HG03460 (cell line): ENCODE measurements around the gene CDK13.

Source experiments
- ATAC-seq: cut with Tn5 transposase; IDR thresholded peaks from one replicate; pipeline ENCODE4 v1.9.1; 2021; ENCODE audit not compliant: unreplicated experiment

The CDK13 gene

DNA sequence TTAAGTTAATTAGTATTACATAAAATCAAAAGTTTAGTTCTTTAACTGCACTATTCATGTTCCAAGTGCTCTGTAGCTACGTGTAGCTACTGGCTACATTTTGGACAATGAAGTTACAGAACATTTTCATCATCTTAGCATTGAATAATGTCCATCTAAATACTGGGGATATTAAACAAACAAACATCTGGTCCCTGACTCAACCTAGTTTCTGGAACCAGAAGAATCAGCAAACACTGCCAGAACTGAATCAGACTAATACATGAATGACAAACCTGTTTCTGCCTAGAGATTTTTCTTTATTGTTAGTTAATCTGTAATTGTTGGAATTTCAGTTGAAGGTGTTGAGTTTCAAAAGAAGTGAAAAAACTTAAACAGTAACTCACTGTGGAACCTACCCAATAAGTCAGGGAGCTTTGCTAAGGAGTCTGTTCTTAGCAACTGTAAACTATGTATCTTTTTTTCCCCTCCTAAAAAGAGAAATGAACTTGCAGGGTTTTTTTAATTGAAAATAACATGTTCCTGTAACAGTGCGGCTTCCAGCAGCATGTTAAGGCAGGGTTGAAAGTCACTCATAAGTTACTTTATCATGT is 58.3 kb downstream of the CDK13 start:
- no peak for ATAC-seq

DNA sequence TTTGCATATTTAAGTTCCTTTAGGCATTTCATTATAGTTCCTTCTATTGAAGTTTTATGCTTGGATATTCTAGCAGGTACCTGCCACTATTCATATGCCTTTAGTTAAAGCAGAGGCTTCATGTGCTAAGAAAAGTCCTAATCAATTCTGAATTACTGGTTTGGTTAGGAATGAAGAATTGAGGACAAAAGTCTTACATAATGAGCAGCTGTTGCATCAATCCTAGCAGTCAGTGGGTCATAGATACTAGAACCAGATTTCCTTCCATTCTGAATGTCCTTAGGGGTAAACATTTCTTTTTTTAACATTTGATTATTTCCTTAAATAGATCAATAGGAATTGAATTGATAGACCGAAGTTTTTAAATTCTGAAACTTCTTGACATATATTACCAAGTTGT is 59.2 kb downstream of the CDK13 start:
- ATAC-seq = no peak

DNA sequence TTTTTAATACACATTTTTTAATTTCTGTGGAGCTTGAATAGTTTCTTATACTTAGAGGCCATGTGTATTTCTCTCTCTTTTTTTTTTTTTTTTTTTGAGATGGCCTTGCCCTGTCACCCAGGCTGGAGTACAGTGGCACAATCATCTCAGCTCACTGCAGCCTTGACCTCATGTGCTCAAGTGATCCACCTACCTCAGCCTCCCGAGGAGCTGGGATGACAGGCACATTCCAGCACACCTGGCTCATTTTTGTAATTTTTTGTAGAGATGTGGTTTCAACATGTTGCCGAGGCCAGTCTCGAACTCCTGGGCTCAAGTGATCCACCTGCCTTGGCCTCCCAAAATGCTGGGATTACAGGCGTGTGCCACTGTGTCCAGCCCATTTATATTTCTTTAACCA is 64.3 kb downstream of the CDK13 start:
- ATAC-seq = no peak

DNA sequence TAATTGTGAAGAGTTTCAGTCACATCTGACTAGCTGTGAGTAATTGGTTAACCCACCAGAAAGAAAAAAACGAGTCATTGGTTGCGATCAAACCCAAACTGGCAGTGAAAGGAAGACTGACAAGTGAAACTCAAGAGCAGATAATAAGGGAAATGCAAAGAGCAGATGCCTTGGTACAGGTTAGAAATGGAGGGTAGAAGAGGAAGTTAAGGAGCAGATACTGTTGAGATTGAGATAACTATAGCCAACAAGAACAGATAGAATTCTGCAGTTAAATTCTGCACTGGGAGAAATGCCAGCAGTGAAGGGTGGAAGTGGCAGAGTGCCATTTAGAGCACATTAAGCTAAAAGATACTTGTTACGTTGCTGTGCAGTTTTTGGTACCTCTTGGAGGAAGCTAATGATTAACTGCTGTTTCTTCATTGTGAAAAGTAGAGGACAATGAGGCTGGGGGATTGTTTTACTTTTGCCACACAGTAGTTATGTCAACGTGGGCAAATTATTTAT is 65.8 kb downstream of the CDK13 start:
- peak; percentile 92 for ATAC-seq

DNA sequence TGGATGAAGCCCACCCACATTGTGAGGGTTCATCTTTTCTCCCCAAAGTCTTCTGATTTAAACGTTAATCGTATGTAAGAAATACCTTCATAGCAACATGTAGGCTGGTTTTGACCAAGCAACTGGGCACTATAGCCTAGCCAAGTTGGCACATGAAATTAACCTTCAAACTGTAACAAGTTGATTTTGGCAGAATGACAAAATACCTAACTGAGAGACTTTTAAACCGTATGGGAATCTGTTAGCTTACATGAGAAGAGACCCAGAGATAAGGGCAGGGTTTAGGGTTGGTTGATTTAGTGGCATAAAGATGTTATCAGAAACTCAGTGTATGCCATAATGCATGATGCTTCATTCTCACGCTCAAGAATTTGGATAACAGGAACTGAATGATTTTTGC is 69.5 kb downstream of the CDK13 start:
- ATAC-seq = no peak

DNA sequence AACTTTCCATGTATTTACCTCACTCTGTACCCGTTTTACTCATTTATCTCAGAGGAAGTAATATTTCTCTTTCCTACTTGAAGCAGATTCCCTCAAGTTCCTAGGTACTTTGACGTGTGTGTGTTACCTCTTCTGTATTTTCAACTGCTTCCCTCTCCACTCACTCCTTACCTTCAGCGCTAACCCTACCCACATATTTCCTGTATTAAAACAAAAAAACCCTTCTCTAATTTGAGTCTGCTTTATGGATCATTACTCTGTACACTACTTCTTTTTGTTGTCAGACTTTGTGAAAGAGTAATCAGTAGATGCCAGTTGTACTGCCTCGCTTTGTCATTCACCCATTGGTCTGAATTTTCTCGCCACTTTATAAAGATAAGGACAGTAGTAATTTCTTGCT is 74.0 kb downstream of the CDK13 start:
- no peak for ATAC-seq

DNA sequence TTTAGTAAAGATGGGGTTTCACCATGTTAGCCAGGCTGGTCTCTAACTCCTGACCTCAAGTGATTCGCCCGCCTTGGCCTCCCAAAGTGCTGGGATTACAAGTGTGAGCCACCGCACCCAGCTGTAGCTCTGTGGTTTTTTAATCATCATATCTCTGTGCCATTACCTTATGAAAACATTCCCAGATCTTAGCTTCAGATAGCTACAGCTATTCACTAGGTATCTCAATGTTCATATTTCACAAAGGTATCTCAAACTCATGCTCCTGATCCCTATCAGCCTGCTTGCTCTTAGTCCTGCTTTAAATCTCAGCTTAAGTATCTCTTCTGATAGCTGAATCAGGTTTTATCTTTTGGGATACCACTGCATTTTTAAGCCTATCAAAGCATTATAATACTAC is 74.8 kb downstream of the CDK13 start:
- ATAC-seq = no peak

DNA sequence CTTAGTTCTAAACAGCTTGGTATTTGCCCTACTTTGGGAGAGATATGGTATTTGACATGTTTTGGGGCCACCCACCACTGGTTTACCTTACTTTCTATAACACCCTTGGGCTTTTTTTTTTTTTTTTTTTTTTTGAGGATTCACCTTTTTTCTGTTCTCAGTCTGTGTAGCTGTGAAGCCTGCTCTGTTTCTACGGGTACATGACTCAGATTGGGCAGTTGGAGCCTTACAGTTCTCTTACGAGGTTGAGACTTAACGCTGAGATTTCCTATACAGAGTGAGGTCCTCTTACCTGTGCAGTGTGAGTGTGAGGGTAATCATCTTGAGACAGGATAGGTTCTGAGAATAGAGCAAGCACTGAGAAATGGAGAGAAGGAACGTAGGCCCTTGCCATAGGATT is 77.5 kb downstream of the CDK13 start:
- no peak for ATAC-seq

DNA sequence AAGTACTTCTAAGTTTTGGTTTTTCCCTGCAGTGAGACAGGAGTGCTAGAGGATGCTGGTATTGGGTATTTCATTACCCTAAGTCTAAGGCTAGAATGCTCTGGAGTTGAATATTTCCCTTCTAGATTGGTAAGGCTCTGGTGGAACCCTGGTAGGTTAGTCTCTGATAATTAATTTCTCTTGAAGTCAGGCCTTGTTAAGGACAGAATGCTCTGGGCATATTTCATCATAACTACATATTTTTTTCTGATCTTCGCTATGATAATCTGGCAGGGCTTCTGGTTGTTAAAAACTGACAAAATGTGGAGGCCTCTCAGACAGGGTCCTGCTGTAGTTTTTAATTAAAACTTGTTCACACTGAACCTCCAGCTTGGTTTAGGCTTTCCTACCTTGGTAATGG is 83.8 kb downstream of the CDK13 start:
- no peak for ATAC-seq

DNA sequence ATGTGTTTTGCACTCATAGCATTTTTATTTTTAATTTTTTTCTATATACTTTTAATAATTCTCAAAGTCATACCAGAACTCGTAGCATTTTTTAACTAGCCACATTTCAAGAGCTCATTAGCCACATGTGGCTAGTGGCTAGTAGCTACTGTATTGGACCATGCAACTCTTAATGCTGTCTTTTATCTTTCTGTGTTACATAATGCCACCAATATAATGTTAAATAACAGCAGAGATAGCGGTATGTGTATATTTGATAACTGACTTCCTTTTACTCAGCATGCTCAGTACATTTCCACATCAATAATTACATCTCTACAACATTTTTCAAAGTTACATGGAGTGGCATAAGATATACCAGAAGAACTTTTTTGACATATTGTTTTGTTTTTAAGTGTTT is 91.4 kb downstream of the CDK13 start:
- ATAC-seq = no peak

DNA sequence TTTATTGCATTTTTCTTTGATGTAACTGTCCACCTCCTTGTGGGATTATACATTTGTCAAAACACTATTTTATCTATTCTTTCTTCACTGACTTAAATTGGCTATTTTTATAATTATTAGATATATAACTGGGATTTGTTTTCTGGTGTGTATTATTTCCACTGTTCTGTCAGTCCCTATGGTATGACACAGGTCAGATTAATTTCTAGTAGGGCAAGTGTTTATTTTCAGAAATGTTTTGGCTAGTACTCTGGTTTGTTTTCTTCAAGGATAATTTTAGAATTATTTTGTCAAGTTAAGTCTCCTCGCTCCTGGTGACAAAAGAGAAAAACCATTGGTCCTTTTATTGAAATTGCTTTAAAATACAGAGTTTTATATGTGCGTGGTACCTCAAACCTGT is 93.1 kb downstream of the CDK13 start:
- ATAC-seq = no peak

DNA sequence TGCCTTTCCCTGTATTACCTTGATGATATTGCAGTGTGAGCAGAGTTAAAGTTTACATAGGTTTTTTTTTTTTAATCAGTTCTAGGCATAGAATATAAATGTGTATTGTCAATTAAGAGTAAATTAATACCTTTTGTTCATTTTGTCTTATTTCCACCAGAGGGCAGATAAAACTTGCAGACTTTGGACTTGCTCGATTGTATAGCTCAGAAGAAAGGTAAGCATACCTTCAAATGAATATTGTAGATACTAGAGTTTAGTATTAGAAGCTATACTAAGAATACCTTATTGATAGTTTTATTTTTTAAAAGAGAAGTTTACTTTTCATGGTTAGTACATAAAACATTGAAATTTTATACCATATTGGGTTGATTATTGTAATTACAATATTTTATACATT is 97.6 kb downstream of the CDK13 start:
- no peak for ATAC-seq

DNA sequence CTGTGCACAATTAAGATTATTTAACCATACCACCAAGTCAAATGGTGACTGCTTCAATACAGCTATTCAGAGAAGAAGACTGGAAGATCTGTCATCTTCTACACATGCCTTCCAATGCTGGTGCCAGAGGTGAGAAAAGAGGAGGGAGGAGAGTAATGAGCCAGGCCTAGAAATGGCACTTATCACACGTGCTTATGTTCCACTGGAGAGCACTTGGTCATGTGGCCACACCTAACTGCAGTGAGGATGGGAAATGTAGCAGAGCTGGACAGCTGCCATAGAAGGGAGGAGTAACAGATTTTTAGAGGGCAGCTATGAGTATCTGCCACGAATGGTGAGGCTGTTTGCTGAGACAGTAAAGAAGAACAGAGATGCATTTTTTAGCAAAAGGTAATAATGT is 107.2 kb downstream of the CDK13 start:
- ATAC-seq = no peak

DNA sequence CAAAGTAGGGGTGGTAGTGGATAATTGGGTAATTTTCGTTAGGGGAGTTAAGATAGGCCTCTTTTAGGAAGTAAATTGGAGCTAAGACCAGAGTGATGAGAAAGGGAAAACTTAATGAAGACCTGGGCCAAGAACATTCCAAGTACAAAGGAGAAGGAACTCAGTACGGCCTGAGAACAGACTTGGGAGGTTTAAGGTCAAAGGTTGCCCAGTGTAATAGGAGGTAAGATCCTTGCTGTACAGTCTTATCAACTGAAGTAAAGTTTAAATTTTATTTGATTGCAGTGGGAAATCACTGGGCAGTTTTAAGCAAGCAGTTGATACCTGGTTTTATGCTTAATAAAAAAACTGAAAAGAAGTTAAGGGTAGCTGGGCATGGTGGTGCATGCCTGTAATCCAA is 108.0 kb downstream of the CDK13 start:
- ATAC-seq = no peak

DNA sequence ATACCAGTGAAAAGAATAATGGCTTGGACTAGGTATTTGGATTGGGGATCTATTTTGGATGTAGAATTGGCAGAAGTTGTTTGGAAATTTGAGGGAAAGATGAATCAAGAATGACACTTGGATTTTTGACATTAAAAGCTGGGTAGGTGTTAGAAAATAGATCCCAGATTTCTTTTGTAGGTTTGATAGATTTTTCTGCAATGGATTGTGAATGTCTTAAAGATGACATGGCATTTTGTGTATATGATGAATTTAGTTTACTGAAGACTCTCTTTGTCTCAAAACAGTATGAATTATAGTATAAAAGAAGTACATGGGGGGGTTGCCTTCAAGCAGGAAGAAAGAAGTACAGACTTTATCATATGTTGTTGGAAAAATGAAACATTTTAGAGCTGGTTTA is 108.6 kb downstream of the CDK13 start:
- ATAC-seq = no peak

DNA sequence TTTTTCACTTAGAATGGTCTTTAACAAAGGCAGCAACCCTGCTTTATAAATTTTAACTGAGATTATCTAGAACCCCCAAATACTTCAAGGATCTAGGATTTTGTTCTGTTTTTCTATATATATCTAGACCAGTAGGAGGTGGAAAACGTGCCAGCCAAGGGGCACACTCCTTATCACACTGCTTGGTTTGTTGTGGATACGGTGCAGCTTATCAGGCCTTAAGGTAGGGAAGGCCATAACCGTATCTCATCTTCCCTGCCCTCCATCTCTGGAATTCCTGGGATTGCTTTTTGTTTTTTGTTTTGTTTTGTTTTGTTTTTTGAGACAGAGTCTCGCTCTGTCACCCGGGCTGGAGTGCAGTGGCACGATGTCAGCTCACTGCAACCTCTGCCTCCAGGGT is 109.0 kb downstream of the CDK13 start:
- ATAC-seq = no peak

DNA sequence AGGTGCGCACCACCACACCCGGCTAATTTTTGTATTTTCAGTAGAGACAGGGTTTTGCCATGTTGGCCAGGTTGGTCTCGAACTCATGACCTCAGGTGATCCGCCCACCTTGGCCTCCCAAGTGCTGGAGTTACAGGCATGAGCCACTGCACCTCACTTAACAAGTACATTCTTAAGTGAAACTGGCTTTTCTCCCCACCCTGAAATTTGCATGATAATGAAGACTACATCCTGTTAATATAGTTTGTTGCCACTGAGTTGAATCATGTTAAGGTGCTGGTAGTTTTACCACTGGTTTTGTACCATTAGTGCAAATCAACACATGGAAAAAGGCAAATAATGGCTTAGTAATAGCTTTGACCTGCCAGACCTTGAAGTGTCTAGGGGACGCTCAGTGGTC is 122.2 kb downstream of the CDK13 start:
- ATAC-seq = peak; percentile 56

DNA sequence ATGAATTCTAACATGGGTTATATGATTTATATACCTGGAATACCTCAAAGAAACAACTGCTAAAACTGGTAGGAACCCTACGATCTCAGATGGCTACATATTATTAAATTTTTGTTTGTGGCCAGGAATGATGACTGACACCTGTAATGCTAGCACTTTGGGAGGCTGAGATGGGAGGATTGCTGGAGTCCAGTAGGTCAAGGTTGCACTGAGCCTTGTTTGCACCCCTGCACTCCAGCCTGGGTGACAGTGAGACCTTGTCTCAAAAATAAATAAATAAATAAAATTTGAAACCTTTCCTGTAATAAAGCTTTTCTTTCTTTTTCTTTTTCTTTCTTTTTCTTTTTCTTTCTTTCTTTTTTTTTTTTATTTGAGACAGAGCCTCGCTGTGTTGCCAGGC is 123.2 kb downstream of the CDK13 start:
- no peak for ATAC-seq

DNA sequence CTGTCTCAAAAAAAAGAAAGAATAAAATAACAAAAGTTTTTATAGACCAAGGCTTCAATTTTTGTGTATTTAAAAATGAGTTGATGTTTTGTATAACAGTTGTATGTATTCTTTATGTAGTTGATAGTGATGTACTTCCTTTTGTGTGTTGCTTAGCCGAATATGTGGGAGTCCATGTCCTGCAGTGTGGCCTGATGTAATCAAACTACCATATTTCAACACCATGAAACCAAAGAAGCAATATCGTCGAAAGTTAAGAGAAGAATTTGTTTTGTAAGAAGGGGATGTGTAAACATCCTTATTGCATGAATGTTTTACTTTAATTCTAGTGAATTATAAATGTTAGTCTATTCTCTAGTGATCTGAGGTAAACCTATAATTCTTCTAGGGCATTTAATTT is 127.8 kb downstream of the CDK13 start:
- no peak for ATAC-seq

DNA sequence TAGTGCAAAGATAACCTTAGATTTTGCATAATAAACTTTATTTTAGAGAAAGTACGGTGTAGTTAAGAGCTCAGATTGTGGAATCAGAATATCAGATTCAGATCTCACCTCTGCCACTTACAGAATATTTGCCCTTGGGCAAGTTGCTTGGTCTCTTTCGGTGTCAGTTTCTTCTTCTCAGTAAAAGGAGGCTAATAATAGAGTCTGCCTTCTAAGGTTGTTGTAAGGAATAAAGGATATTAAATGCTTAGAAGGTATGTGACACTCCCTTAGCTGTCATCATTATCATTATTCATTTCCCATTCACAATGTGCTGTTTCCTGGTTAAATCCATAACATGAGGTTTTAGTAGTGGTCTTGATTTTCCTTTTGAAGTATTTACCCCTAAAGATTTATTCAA is 142.1 kb downstream of the CDK13 start:
- no peak for ATAC-seq

DNA sequence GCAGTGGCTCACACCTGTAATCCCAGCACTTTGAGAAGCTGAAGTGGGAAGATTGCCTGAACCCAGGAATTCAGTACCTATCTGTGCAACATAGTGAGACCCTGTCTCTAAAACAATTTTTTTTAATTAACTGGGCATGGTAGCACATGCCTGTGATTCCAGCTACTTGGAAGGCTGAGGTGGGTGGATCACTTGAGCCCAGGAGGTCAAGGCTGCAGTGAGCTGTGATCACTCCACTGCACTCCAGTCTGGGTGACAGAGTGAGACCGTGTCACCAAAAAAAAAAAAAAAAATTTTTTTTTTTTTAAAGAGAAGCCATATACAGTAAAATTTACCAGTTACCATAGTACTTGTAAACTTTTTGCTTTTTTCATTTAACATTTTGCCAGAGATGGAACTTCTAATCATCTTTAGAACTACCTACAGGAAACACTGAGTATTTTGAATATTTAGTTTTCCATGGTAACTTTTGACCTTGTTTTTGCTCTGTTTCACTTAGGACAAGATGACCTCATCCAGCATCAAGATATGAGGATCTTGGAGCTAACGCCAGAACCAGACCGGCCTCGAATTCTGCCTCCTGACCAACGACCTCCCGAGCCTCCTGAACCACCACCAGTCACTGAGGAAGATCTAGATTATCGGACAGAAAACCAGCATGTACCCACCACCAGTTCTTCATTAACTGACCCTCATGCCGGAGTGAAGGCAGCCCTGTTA is 143.7 kb downstream of the CDK13 start:
- no peak for ATAC-seq

DNA sequence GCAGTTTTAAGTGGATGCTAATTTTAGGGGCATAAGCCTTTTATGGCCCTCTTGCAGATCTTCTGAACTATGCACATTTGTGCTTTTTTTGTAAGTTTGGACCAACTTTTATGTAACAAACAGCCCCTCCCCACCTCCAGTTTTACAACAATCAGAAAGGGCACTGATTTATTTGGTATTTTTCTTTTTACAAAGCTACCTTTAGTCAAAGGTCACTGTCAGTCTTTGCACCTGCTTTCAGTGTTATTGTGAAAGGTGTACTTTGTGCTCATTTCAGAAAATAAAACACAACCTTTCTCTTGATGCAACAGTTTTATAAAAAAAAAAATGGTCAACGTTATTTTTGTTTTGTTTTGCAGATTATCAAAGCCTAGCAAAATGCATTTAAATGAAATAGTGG is 145.2 kb downstream of the CDK13 start:
- ATAC-seq = no peak
